Activated CD4-positive, alpha-beta T cell treated with anti-CD3 and anti-CD28 coated beads for 48 hours (primary cell): ENCODE data around the gene DGKG.

Experiments
- DNase-seq: peaks from one replicate; pipeline ENCODE4 v3.0.0-alpha.2; 2020

The DGKG gene

GRCh38 chr3:186167646-186168395 is 194.2 kb downstream of the DGKG start:
- DNase-seq = no peak

GRCh38 chr3:186166491-186167288 is 195.3 kb downstream of the DGKG start:
- DNase-seq = no peak

DNA sequence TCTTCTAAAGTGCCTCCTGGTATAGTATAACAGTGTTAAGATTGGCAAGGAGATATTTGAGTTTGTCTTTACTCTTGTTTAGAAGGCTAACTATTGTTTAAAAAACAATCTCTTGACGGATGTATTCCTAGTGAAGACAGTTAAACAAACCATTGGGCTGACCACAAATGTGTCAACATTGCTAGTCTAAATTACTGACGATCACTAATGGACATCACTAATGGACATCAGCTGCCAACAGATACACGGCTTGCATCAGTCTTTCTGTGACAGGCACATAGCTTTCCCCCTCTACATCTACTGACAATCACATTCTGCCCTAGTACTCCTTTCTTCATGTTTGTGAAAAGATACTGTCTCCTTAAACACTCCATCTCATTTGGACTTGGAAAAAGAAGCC is 196.0 kb downstream of the DGKG start:
- no peak for DNase-seq

- DNase-seq = no peak
Observed at GRCh38 chr3:186165331-186165730, 196.7 kb downstream of the DGKG start.

DNA sequence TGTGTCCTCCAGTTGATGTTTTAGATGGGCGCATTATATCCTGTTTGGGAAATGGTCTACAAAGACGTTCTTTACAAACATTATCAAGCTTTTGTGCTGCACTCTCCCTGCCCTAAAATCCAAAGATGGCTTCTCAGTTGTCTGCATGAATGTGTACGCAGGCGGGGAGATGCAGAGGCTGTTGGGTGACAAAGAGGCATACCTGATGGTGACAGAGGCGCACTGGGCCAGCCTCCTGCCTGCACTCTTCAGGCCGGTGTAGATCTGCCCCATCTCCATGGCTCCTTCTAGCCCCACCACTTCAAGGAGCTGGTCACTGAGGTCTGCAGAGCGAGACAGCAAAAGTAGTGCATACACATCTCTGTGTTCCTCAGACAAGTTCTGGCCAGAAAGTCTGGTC is 197.3 kb downstream of the DGKG start:
- DNase-seq = no peak

DNA sequence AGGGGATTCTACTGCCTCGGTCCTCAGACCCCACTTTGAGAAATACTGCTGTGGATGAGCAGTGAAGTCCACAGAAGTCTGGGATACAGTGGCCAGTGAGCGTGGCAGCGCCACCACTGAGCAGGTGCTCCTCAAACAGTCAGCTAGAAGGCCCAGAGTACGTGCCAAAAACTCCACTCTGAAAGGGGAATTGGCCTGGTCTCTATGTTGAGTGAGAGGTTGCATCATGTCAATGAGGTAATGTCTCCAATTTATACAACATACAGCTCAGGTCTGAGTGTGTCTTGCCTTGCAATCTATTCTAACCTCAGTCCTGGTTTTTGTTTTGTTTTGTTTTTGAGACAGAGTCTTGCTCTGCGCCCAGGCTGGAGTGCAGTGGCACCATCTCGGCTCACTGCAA is 199.8 kb downstream of the DGKG start:
- DNase-seq = no peak

DNA sequence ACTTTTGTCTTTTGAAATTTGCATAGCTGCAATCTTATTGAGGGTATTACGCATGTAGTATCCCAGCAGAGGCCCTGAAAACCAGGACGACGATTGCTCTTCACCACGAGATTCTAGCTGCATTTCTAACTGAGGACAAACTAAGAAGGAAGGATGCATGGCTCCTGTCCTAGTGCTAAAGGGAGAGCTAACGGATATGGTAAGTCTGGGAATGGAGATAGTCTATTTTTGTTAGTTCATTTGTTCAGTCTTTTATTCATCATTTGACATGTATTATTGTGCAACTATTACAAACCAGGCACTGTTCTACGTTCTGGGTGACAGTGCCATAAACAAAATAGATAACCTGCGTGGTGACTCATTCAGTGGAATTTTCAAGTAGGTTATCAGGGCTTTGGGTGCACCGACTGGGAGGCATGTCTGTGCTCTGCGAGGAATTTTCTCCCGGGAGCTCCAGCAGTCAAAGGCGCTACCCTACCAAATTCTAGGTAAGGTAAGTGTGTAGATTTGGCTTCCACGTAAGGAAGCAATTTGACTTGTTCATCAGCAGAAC is 201.3 kb downstream of the DGKG start:
- DNase-seq = no peak

- DNase-seq = no peak
Observed at GRCh38 chr3:186154641-186155040, 207.4 kb downstream of the DGKG start.

GRCh38 chr3:186152889-186153292 is 209.1 kb downstream of the DGKG start:
- DNase-seq = no peak

- DNase-seq = no peak
Observed at GRCh38 chr3:186152361-186152798, 209.7 kb downstream of the DGKG start.

DNA sequence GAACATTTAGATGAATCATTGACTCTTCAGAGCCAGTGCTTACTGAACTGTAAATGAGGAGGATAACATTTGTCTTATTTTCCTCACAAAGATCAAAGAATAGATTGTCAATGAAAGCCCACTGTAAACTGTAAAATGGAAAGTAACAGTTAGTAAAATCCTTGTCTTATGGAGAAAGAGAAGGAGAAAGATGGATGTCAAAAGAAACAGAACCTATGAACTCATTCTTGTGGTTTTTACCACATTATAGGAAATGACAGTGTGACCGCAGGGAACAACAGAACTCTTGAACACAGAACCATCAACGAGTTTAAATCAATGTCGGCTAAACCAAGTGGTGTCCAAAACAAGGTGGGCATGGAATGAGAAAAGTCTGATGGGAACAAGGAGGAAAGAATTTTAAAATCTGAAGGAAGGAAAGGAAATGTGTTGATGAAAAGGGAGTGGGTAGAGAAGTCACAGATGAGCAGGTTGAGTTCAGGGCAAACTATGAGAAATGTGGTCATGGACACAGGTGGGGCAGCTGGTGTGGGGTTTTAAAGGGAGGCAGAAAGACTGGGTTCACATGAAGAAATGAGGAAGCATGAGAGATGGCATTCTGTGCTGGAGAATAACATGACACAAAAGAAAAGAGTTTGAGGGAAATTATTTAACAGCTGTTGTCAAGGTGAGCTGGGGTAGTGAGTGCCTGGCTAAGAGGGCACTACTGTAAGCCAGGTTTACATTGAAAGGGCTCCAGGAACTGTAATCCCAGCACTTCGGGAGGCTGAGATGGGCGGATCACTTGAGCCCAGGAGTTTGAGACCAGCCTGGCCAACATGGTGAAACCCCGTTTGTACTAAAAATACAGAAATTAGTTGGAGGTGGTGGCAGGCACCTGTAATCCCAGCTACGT is 210.7 kb downstream of the DGKG start:
- DNase-seq = no peak

GRCh38 chr3:186150041-186150830 is 211.8 kb downstream of the DGKG start:
- no peak for DNase-seq

DNA sequence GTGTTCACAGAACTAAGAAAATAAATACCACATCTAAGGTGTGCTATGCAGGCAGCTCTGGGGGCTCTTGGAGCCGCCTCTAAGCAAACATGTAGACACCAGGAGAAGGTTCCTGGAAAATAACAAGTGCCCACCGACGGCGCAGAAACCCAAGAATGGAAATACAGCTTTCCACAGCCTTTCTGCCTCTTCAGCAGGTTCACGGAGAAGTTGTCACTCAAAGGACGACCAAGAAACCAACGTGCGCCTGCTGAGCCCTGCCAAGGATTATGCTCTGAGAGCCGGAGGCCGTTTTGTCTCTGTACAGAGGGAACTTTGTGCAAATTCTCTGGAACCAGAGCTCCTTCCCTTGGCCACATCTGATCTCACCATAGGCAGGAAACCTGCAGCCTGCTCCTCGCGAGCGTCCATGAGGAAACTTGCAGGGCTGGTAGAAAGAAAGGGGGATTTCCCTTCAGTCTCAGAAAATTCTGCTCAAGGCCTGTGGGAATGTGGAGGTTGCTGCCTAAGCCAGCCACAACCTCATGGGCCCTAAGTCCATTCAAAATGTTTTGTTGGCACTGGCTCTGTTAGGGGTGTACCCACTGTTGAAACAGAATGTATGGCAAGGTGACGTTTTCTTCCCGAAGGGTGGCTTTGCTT is 212.6 kb downstream of the DGKG start:
- no peak for DNase-seq

DNA sequence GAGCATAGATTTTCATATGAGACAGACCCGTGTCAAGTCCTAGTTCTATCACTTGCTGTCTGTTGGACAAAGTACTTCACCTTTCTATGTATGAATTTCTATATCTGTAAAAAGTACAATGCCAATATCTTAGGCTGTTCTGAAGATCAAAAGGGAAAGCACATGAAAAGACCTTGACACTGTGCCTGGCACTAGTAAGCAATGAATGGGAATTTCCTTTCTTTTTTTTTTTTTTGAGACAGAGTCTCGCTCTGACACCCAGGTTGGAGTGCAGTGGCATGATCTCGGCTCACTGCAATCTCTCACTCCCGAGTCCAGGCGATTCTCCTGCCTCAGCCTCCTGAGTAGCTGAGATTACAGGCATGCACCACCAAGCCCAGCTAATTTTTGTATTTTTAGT is 217.8 kb downstream of the DGKG start:
- DNase-seq = no peak

DNA sequence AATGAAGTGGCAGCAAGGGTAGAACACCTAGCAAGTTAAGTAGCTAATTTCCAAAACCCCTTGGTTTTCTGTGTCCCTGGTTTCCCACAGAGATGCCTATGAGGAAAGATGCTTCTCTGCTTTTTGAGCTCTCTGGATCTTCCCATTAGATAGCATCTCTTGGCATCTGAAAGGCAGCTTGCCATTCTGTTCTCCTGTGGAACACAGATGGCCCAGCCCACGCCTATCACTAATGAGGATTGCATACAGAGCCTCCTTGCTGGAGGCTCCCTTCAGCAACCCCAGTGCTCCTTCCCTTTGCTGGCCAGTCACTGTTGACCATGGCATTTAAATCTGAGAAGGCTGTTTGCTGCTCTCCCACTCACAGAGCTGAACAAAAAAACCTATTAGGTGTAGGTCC is 218.8 kb downstream of the DGKG start:
- no peak for DNase-seq

DNA sequence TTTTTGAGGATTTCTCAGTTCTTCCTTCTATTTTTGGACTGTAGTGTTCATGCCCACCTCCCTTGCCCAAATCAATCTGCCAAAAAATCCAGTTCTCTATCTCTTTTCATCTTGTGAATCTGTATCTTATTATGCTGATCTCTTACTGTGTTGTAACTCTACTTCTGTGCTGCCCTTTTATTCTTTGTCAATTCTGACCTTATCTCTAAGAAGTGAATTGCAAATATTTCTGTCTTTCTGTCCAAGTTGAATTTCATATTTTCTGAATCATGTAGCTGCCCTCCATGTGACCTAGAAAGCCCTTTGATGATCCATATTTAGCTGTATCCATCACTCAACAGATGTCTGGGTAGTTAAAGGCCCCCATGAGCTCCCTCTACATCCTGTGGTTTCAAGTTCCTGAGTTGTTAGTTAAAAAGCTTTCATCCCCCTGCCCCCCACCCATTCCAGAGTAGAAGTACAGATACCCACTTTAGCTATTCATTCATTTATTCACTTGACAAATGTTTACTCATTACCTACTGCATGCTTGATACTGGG is 219.6 kb downstream of the DGKG start:
- DNase-seq = no peak

DNA sequence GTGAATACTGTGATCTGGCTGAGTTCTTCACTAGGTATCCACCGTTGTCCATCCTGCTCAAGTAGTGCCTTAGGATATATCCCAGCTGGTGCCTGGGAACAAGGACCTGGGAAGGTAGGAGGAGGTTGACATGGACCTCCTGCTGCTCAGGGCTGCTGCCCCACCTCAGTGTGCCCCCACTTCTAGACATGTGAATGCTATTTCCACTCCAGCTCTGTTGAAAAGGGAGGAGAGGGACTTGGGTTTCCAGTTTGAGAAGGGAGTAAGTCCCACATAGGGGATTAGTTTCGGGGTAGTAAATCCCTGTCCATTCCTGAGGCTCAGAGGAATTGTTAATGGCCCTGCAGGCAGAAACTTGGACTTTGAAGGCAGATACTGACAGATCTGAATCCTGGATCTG is 220.2 kb downstream of the DGKG start:
- DNase-seq = no peak

GRCh38 chr3:186138272-186138981 is 223.6 kb downstream of the DGKG start:
- DNase-seq = no peak

- no peak for DNase-seq
Observed at GRCh38 chr3:186137051-186137685, 224.9 kb downstream of the DGKG start.

DNA sequence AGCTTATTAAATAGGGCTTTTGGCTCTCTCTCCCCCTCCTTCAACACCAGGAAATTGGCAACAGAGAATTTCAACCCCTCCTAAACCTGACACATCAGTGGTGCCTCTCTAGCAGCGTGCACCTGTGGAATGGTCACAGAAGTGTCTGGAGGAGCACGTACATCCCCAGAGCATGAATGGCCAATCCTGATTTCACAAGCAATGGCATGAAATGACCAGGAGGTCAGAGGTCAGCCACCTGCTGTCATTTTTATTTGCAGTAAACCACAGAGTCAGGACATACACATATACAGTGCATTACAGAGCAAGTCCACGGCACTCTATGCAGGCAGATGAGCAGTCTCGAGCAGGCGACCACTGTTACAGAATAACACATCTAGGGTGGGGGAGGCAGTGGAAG is 228.1 kb downstream of the DGKG start:
- no peak for DNase-seq
